ENCODE results near the gene SPATS2. TPM values are rescaled to one million over a fixed set of nuclear protein-coding genes. Genes with fewer than 3 reads are reported as not detected.
"Not testable (repeated sequence)": the region's sequence is repeated elsewhere in the genome, so short reads cannot be mapped to it uniquely, and the experiment has no call there.

Gene SPATS2
- total RNA-seq, 4 donors from 2014 or later: 8.6 to 17.8 (median 9.5) TPM

DNA sequence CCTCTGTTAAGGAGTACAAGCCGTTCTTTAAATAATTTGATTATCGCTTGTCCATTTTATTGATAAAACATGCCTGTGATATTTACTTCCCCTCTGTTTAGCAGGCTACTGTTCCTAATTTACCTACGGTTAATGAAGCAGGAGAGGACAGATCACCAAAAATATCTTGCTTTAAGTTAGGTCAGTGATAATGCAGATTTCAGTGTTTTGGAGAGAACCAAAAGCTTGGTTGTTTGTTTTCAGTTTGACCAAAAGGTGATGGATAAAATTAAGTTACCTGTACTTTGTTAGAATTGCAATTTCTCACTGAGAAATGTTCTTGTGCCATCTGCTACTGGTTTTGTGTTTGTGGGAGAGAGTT, 958 bp downstream of the SPATS2 start:
- Histone ChIP-seq H3K27ac (peak overlapping the region in 3 of 4 donors; percentile 94 to 98 (median 96)), H3K36me3 (peaks cover 0 to 3% of the 10 kb centered on the region in 2 donors), H3K4me1 (peaks cover 0 to 34% (median 13%) of the 10 kb centered on the region in 3 donors), H3K9me3 (no peaks in the 10 kb centered on the region), H3K27me3 (no peaks in the 10 kb centered on the region), H3K4me3 (peak overlapping the region; percentile 64 to 90)
- no peak for TF ChIP-seq POLR2AphosphoS5 (IDR thresholded peaks at IDR 0.05)
- TF ChIP-seq POLR2A (IDR thresholded peaks at IDR 0.05): no peak
- no peak for TF ChIP-seq CTCF (IDR thresholded peaks at IDR 0.05)
- no peak for TF ChIP-seq EP300 (IDR thresholded peaks at IDR 0.05)
- ATAC-seq: no peak
- WGBS, 2 donors (ENCODE audit: low coverage in 1 of 2): 7 to 15% methylated on average over 3 of the region's 3 CpGs

DNA sequence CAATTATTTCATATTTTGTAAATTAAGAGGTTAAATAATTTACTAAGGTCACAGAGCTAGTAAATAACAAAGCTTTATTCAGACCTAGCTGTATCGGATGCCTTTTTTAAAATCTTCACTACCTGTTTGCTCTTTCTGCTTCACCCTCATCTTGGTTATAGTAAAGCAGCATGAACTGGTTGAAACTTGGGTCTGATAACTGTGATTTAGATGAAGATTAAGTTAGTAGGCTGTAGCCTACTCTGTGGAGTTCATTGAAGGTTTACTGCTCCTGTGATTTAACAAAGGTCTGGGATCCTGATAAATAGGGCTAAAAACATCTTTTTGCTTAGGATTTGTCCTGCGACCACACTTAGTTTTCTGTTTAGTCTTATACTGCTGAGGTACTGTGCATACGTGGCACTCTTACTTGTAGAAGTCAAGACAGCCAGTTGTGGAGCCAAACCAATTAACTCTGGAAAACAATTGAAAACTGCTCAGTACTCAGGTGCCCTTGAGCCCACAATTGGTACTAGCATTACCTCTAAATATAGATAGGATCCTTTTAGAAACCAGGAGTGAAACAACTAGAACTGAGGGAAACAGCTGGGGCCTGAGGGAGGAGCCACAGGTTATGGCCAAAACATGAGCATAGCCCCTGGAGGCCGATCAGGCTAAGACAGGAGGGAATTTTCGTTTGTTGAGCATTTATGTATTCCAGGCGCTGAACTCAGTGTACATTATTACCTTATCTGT, 2.3 kb downstream of the SPATS2 start:
- no peak for ATAC-seq

DNA sequence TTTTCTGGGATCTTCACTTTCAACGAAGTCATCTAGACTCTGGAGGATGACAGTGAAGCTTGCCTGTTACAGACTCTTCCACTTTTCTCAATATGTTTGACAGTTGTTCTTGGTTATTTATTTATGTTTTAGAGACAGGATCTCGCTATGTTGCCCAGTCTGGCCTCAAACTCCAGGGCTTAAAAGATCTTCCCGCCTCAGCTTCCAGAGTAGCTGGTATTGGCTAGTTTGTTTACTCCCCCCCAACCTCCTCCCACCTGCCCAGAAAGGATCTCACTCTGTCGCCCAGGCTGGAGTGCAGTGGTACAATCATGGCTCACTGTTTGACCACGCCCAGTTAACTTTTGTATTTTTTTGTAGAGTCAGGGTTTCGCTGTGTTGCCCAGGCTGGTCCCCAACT, 3.3 kb downstream of the SPATS2 start:
- H3K36me3 ChIP-seq: peaks cover 0 to 5% of the 10 kb centered on the region in 2 donors
- H3K27ac ChIP-seq: no peak overlapping the region
- ATAC-seq: no peak
- H3K4me1 ChIP-seq: peaks cover 0 to 31% (median 13%) of the 10 kb centered on the region in 3 donors
- no peaks in the 10 kb centered on the region for H3K27me3 ChIP-seq
- no peaks in the 10 kb centered on the region for H3K9me3 ChIP-seq
- 90 to 96% methylated on average over 6 of the region's 6 CpGs for WGBS, 2 donors (ENCODE audit: low coverage in 1 of 2)
- TF ChIP-seq CTCF (IDR thresholded peaks at IDR 0.05) (no peak), EP300 (IDR thresholded peaks at IDR 0.05) (no peak), POLR2A (IDR thresholded peaks at IDR 0.05) (no peak), POLR2AphosphoS5 (IDR thresholded peaks at IDR 0.05) (no peak)
- no peak overlapping the region for H3K4me3 ChIP-seq

More for the DNA sequence above, 2.3 kb downstream of the SPATS2 start:
- TF ChIP-seq CTCF (IDR thresholded peaks at IDR 0.05): peak; percentile 10 to 42 (median 29)
- TF ChIP-seq POLR2A (IDR thresholded peaks at IDR 0.05): no peak
- no peak for TF ChIP-seq EP300 (IDR thresholded peaks at IDR 0.05)
- Histone ChIP-seq H3K36me3 (peaks cover 0 to 5% of the 10 kb centered on the region in 2 donors), H3K27ac (peak overlapping the region in 3 of 4 donors; percentile 21 to 60 (median 29)), H3K27me3 (no peaks in the 10 kb centered on the region), H3K4me3 (no peak overlapping the region), H3K9me3 (no peaks in the 10 kb centered on the region), H3K4me1 (peaks cover 0 to 34% (median 13%) of the 10 kb centered on the region in 3 donors)
- 27 to 38% methylated on average over 6 of the region's 6 CpGs for WGBS, 2 donors (ENCODE audit: low coverage in 1 of 2)

DNA sequence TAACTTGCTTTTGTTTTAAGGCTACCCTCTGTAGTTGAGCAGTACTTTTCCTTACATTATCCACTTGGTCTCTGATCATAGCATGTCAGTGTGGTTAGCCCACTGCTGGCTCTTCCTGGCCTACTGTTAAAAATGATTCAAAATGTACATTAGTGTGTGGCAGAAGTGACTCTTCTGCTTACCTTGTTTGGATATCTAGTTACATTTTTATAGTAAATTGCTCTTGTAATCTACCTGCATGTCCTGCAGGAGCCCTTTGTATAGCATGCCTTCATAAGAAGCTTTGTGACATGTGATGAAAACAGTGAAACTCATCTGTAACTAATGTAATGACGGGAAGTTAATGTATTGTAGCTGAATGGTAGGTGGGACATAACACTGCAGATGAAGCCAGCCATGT, 8.1 kb downstream of the SPATS2 start:
- no peaks in the 10 kb centered on the region for H3K4me1 ChIP-seq
- H3K4me3 ChIP-seq: no peak overlapping the region
- H3K36me3 ChIP-seq: peaks cover 0 to 5% of the 10 kb centered on the region in 2 donors
- no peak overlapping the region for H3K27ac ChIP-seq
- TF ChIP-seq CTCF (IDR thresholded peaks at IDR 0.05): no peak
- TF ChIP-seq POLR2A (IDR thresholded peaks at IDR 0.05): no peak
- no peak for TF ChIP-seq EP300 (IDR thresholded peaks at IDR 0.05)
- no peak for TF ChIP-seq POLR2AphosphoS5 (IDR thresholded peaks at IDR 0.05)
- 89 to 100% methylated on average over 1 of the region's 1 CpG for WGBS, 2 donors (ENCODE audit: low coverage in 1 of 2)
- no peak for ATAC-seq
- H3K27me3 ChIP-seq: no peaks in the 10 kb centered on the region
- H3K9me3 ChIP-seq: no peaks in the 10 kb centered on the region

DNA sequence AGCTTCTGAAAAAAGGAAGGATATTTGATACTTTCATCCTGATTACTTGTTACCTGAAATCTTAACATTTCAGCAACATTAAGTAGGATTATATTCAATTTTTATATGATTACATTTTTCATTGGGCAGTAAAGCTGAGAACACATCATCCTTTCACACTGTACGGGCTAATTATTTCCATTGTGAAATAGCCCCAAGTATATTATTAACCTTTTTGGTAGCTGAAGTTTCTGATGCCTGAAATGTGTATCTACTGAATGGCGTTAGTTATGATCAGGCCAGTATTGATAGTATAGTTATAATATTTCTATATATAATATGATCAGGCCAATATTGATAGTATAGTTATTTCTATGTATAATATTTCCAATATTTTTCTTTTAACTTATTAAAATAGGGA, 10.1 kb downstream of the SPATS2 start:
- Histone ChIP-seq H3K27me3 (no peaks in the 10 kb centered on the region), H3K36me3 (peaks cover 0 to 5% of the 10 kb centered on the region in 2 donors), H3K4me3 (no peak overlapping the region), H3K9me3 (no peaks in the 10 kb centered on the region), H3K27ac (no peak overlapping the region), H3K4me1 (no peaks in the 10 kb centered on the region)
- TF ChIP-seq POLR2A (IDR thresholded peaks at IDR 0.05) (no peak), CTCF (IDR thresholded peaks at IDR 0.05) (no peak), EP300 (IDR thresholded peaks at IDR 0.05) (no peak), POLR2AphosphoS5 (IDR thresholded peaks at IDR 0.05) (no peak)
- WGBS, 2 donors (ENCODE audit: low coverage in 1 of 2): 77 to 81% methylated on average over 2 of the region's 2 CpGs
- no peak for ATAC-seq

GRCh38 chr12:49380184-49380583, 12.9 kb downstream of the SPATS2 start:
- not testable (repeated sequence) for H3K27ac ChIP-seq, H3K4me3 ChIP-seq, H3K27me3 ChIP-seq, H3K4me1 ChIP-seq, H3K9me3 ChIP-seq, ATAC-seq, H3K36me3 ChIP-seq
- WGBS, 2 donors (ENCODE audit: low coverage in 1 of 2): 94% methylated on average over 7 of the region's 9 CpGs; no CpG with 5 or more reads in 1 of the 2 donors

Data from gastroesophageal sphincter (tissue), 4 donors.